DMS153 treated with DMSO at 0.1 percent for 48 hours (cell line): ENCODE measurements around the gene RNF214.
"Not testable (repeated sequence)": the region's sequence is repeated elsewhere in the genome, so short reads cannot be mapped to it uniquely, and the experiment has no call there.

Experiments used
- DNase-seq: peaks from one replicate; lab custom pipeline; 2025; ENCODE audit not compliant: unreplicated experiment; lab: John Stamatoyannopoulos, UW

Gene RNF214

GRCh38 chr11:117313091-117313490 lies 80.6 kb downstream of the RNF214 start:
- DNase-seq: no peak

GRCh38 chr11:117313828-117314768 lies 81.6 kb downstream of the RNF214 start:
- DNase-seq: no peak

GRCh38 chr11:117314840-117315239 lies 82.4 kb downstream of the RNF214 start:
- DNase-seq: no peak

- no peak for DNase-seq
These were observed 83.1 kb downstream of the RNF214 start for GRCh38 chr11:117315285-117316196.

GRCh38 chr11:117316197-117316961 lies 83.9 kb downstream of the RNF214 start, which contains the start of gene BACE1:
BACE1 (minus strand) TSS chr11:117316256; CDS start chr11:117315795, 461 bp downstream.
- peak; percentile 52 for DNase-seq

GRCh38 chr11:117318738-117319137 lies 86.3 kb downstream of the RNF214 start:
- DNase-seq: no peak

GRCh38 chr11:117319214-117319840 lies 86.9 kb downstream of the RNF214 start:
- DNase-seq: no peak

GRCh38 chr11:117327255-117327566 lies 94.7 kb downstream of the RNF214 start:
- DNase-seq: not testable (repeated sequence)

GRCh38 chr11:117327567-117328374 lies 95.3 kb downstream of the RNF214 start, which contains the start of gene CEP164:
CEP164 (plus strand) TSS chr11:117327854; CDS start chr11:117338587, 10,733 bp downstream.
- DNase-seq: peak; percentile 93

GRCh38 chr11:117328375-117329010 lies 96.0 kb downstream of the RNF214 start:
- DNase-seq: peak; percentile 28

- no peak for DNase-seq
These were observed 100.4 kb downstream of the RNF214 start for GRCh38 chr11:117332843-117333242.

- DNase-seq: no peak
These were observed 101.4 kb downstream of the RNF214 start for GRCh38 chr11:117333917-117334316.

- DNase-seq: no peak
These were observed 102.4 kb downstream of the RNF214 start for GRCh38 chr11:117334896-117335295.

- DNase-seq: no peak
These were observed 102.9 kb downstream of the RNF214 start for GRCh38 chr11:117335399-117335798.
